Measurements from ENCODE around the gene TMEM134.

Gene TMEM134

DNA sequence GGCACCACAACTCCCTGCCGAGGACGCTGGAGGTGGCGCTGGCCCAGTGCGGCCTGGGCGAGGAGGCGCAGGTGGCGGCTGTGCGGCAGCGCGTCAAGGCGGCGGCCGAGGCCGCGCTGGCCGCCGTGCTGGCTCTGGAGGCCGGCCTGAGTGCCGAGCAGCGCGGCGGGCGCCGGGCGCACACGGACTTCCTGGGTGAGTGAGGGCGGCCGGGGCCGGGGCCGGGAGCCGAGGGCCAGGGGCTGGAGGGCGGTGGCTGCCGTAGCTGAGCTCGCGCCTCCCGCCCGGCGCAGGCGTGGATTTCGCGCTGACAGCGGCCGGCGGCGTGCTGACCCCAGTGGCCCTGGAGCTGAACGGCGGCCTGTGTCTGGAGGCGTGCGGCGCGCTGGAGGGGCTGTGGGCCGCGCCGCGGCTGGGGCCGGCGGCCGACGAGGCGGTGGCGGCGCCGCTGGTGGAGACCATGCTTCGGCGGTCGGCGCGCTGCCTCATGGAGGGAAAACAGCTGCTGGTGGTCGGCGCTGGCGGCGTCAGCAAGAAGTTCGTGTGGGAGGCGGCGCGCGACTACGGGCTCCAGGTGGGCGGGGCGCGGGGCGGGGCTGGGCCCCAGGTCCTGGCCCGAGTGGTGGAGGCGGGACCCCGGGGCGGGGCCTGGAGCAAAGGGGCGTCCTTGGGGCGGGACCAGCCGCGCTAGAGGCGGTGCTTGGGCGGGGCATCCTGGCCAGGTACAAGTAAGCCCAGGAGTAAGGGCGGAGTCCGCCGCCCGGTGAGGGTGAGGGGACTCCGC, 48.2 kb downstream of the TMEM134 start:
- peak; percentile 98 for DNase-seq

GRCh38 chr11:67420147-67420645, 48.9 kb downstream of the TMEM134 start:
- no peak for DNase-seq

DNA sequence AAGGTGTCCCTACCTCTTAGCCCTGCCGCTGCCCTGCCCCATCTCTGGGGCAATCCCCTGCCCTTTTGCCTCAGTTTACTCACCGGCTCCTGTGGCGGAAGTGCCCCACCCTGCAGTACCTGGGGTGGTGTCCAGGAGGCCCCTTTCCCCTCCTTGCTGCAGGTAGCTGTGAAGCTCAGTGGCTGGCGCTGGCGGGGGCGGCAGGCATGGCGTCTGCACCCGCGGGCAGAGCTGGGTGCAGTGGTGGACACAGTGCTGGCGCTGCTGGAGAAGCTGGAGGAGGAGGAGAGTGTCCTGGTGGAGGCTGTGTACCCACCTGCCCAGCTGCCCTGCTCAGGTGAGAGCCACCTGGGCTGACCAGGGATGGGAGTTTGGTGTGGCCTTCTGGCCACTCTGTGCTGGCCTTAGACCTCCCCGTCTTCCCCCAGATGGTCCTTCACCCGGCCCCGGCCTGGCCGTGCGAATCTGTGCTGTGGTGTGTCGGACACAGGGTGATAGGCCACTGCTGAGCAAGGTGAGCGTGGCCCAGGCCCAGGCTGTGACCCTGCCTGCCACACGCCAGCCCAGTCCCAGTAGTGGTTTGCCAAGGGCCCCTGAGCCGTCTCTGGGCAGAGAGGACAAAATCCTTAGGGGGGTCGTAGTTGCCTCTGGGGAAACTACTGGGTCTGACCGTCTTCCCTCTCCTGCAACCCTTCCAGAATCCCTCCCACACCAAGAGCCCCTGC, 49.6 kb downstream of the TMEM134 start:
- no peak for DNase-seq

DNA sequence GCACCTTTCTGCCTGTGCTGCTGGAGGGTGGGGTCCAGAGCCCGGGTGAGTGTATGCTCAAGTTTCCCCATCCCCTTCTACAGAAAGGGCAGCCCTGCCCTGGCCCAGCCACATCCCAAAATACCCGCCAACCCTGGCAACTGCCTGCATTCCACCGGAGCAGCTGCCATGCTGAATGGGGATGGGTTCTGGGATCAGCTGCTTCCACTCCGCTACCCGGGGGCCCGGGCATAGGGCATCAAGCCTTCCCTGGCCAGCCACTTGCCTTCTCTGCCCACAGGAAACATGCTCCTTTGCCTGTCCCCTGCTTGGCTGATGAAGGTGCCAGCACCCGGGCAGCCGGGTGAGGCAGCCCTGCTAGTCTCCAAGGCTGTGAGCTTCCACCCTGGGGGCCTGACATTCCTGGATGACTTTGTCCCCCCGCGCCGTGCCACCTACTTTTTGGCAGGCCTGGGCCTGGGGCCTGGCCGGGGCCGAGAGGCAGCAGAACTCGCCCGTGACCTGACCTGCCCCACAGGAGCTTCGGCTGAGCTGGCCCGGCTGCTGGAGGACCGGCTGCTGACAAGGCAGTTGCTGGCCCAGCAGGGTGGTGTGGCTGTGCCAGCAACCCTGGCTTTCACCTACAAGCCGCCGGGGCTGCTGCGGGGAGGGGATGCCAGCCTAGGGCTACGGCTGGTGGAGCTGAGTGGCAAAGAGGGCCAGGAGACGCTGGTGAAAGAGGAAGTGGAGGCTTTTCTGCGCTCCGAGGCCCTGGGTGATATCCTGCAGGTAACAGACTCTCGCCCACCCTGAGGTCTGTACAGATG, 50.4 kb downstream of the TMEM134 start:
- DNase-seq: no peak

GRCh38 chr11:67417425-67417824, 51.6 kb downstream of the TMEM134 start:
- no peak for DNase-seq

DNA sequence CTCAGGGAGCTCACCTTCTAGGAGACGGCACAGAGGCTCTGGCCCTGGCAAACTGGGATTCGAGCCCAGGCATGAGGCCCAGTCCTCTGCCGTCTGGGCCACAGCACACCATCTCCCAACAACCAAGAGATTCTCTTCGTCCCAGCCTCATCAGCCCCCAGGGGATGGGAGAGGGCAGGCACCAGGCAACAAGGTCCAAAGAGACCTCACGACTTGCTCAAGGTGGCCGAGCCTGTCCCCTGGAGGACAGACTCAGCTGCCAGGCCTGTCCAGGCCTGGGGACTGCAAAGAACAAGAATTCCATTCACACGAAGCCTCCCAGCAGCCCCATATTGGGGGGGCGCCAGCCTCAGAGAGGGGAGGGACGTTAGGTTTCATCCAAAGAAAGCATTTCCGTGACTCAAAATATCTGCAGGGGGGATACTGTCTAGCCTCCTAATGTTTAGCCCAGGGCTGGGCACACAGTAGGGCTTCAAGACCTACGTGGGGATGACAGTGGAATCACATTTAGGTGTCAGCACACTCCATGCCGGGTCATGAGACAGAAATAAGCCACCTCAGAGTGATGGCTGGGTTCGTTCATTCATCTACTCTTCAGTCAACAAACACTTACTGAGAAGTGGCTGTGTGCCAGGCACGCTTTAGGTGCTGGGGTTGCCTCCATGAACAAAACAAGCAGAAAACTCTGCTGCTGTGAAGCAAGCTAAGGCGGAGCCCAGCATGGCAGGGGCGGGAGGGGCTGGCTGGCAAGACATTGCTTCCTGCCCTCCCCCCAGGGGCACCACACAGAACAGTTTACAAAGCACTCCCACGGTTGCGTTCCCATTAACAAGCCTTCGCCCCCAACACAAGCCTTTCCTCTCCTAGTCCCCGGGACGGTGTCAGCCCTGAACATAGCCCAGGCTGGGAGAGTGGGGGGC, 52.4 kb downstream of the TMEM134 start:
- DNase-seq: peak; percentile 89

GRCh38 chr11:67415501-67416304, 53.3 kb downstream of the TMEM134 start, which contains the start of gene CARNS1:
CARNS1 (plus strand) TSS chr11:67415678; CDS start chr11:67416200, 522 bp downstream.
- no peak for DNase-seq

- DNase-seq: no peak
Observed at GRCh38 chr11:67413266-67413849, 55.7 kb downstream of the TMEM134 start.

- DNase-seq: no peak
Observed at GRCh38 chr11:67412495-67413179, 56.4 kb downstream of the TMEM134 start.

DNA sequence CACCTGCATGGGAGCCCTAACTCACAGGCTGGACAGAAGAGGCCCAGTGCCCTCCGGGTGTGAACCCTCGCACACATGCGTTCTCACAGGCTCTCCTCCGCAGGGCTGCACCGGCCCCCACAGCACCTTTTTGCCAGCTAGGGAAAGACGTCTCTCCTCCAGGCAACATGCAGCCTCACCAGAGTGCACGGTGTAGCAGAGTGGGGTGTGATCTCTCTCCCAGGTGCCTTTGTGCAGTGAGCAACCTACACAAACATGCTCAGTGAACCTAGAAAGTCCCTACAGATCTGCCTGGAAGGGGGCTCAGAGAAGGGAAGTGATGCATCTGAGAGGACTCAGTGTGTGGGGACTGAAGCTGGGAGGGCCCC, 57.3 kb downstream of the TMEM134 start:
- DNase-seq: no peak
